H1 (cell line): ENCODE measurements around the gene SCARB1.

Experiments used
- CEBPB ChIP-seq: IDR thresholded peaks from 2 replicates; pipeline ENCODE4 v1.6.1; 2012; ENCODE audit warnings: low read depth, low read length
- CHD1 ChIP-seq: IDR thresholded peaks from 2 replicates; pipeline ENCODE4 v1.6.1; 2012; ENCODE audit warnings: low read depth, low read length, improper control_type of control experiment
- EP300 ChIP-seq, 2 experiments: IDR thresholded peaks; 1 replicate in 1 of 2; 2 replicates in 1 of 2; pipeline ENCODE4 v1.6.1; 2011 to 2012; ENCODE audit warnings: low read depth in 2 of 2, low read length in 2 of 2, mild to moderate bottlenecking in 2 of 2, borderline replicate concordance in 1 of 2, inconsistent platforms in 1 of 2, moderate library complexity in 1 of 2
- EZH2 ChIP-seq: fragments of 200-600 bp; sonication (generic); IDR thresholded peaks from 2 replicates; pipeline ENCODE4 v1.7.1; 2012; ENCODE audit warnings: low read depth, mild to moderate bottlenecking, moderate library complexity, low read length, inconsistent platforms; ENCODE audit not compliant: severe bottlenecking
- KDM1A ChIP-seq: fragments of 200-600, 300-600 bp; sonication (generic); IDR thresholded peaks from 2 replicates; pipeline ENCODE4 v1.7.1; 2016; ENCODE audit warnings: mild to moderate bottlenecking, low read length, borderline replicate concordance
- POLR2A ChIP-seq, 2 experiments: IDR thresholded peaks; 1 replicate in 1 of 2; 2 replicates in 1 of 2; pipeline ENCODE4 v1.6.1; 2011; ENCODE audit warnings: low read depth in 2 of 2, low read length in 2 of 2, mild to moderate bottlenecking in 2 of 2; ENCODE audit errors: control extremely low read depth in 1 of 2
- POLR2AphosphoS5 ChIP-seq: IDR thresholded peaks from 2 replicates; pipeline ENCODE4 v1.6.1; 2011; ENCODE audit warnings: low read depth, low read length
- SIX5 ChIP-seq: IDR thresholded peaks from 2 replicates; pipeline ENCODE4 v1.6.1; 2011; ENCODE audit warnings: mild to moderate bottlenecking, low read depth, low read length
- TAF1 ChIP-seq: IDR thresholded peaks from 2 replicates; pipeline ENCODE4 v1.6.1; 2011; ENCODE audit warnings: mild to moderate bottlenecking, low read depth, low read length
- YY1 ChIP-seq: IDR thresholded peaks from 2 replicates; pipeline ENCODE4 v1.6.1; 2011; ENCODE audit warnings: low read depth, mild to moderate bottlenecking, low read length
- TF ChIP-seq, protein P1 (sequence below), 3 experiments: IDR thresholded peaks; 1 replicate in 2 of 3; 2 replicates in 1 of 3; pipeline versions ENCODE4 v1.5.1 to v1.6.1; 2011; ENCODE audit warnings: low read length in 3 of 3, mild to moderate bottlenecking in 3 of 3, inconsistent platforms in 2 of 3, low read depth in 1 of 3, moderate library complexity in 1 of 3; ENCODE audit not compliant: insufficient read depth in 1 of 3; ENCODE audit errors: control extremely low read depth in 1 of 3
- TF ChIP-seq, protein P2 (sequence below): IDR thresholded peaks from 2 replicates; pipeline ENCODE4 v1.6.1; 2012; ENCODE audit warnings: inconsistent platforms

DNA sequence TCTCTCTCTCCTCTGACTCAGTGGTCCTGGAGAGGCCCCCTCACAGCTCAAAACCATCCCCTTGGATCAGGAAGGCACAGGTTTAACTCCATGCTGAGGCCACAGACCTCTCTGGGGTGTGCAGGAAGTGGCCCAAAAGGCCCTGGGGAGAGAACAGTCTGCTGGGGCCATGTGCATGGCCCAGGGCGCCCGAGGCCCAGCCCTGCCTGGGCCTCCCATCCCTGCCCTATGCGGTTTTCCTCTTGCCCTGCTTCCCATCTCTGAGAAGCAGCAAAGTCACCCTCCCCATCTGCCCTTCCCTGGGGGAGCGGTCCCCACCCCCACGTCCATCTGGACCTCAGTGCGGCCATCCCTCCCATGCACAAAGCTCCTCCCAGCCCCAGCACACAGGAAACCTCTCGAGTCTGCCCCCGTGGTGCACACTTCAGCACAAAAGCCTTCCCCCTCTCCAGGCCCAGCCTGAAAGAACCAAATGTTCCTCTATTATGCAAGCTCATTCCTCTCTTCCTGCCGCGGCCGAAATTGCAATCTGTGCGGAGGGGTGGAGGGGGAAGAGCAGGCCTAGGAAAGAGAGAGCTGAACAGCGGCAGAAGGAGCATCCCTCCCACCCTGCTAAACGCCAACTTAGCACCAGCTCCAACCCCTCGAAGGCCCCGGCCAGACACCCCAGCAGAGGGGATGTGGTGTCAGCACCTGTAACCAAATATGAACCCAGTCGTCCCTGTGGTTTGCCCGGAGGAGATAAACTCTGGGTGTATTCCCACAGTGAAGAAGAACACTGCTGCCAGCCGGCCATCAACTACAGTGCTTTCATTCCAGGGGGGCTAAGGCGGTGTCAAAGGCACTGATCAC lies 108.5 kb downstream of the SCARB1 start:
- TF ChIP-seq, protein P1, sequence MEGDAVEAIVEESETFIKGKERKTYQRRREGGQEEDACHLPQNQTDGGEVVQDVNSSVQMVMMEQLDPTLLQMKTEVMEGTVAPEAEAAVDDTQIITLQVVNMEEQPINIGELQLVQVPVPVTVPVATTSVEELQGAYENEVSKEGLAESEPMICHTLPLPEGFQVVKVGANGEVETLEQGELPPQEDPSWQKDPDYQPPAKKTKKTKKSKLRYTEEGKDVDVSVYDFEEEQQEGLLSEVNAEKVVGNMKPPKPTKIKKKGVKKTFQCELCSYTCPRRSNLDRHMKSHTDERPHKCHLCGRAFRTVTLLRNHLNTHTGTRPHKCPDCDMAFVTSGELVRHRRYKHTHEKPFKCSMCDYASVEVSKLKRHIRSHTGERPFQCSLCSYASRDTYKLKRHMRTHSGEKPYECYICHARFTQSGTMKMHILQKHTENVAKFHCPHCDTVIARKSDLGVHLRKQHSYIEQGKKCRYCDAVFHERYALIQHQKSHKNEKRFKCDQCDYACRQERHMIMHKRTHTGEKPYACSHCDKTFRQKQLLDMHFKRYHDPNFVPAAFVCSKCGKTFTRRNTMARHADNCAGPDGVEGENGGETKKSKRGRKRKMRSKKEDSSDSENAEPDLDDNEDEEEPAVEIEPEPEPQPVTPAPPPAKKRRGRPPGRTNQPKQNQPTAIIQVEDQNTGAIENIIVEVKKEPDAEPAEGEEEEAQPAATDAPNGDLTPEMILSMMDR (IDR thresholded peaks at IDR 0.05; ENCODE audit: control extremely low read depth in 1 of 3, insufficient read depth in 1 of 3, low read depth in 1 of 3, low read length in 3 of 3) = no peak
- TF ChIP-seq POLR2AphosphoS5 (no peak), EZH2 (no peak), SIX5 (no peak), POLR2A (IDR thresholded peaks at IDR 0.05; ENCODE audit: control extremely low read depth in 1 of 2, low read depth in 2 of 2, low read length in 2 of 2) (no peak), EP300 (IDR thresholded peaks at IDR 0.05; ENCODE audit: borderline replicate concordance in 1 of 2, low read depth in 2 of 2, low read length in 2 of 2) (no peak), TAF1 (no peak), CHD1 (no peak), YY1 (no peak), KDM1A (no peak), CEBPB (peak; percentile 56; the same call in 1 of the 2 replicates)
- TF ChIP-seq, protein P2, sequence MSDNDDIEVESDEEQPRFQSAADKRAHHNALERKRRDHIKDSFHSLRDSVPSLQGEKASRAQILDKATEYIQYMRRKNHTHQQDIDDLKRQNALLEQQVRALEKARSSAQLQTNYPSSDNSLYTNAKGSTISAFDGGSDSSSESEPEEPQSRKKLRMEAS = peak; percentile 24; the same call in 1 of the 2 replicates
